Suprapubic skin (tissue), 4 donors: ENCODE results near the gene GREM1. TPM values are rescaled to one million over a fixed set of nuclear protein-coding genes. Genes with fewer than 3 reads are reported as not detected.

Experiments used
- DNase-seq, 2 donors: peaks; one replicate each; pipeline ENCODE4 v3.0.0-alpha.2; 2019; ENCODE audit warnings: low spot score in 2 of 2
- H3K27ac ChIP-seq: fragments of 200-600 bp; sonication (generic); one replicate; pipeline ENCODE4 v1.5.1; 2019
- H3K27me3 ChIP-seq: fragments of 200-600 bp; sonication (generic); one replicate; pipeline ENCODE4 v1.5.1; 2019
- H3K36me3 ChIP-seq: fragments of 200-600 bp; sonication (generic); one replicate; pipeline ENCODE4 v1.5.1; 2019
- H3K4me1 ChIP-seq: fragments of 200-600 bp; sonication (generic); one replicate; pipeline ENCODE4 v1.5.1; 2019
- H3K4me3 ChIP-seq: fragments of 200-600 bp; sonication (generic); one replicate; pipeline ENCODE4 v1.5.1; 2019; ENCODE audit warnings: mild to moderate bottlenecking
- H3K9me3 ChIP-seq: fragments of 200-600 bp; sonication (generic); one replicate; pipeline ENCODE4 v1.5.1; 2019
- EP300 ChIP-seq: sonication (generic); formaldehyde crosslinking; IDR thresholded peaks from one replicate; pipeline ENCODE4 v1.6.1; 2017; ENCODE audit warnings: antibody characterized with exemption
- POLR2A ChIP-seq, 2 donors: fragments of 450-650 bp; IDR thresholded peaks; one replicate each; pipeline ENCODE4 v1.6.1; 2017; ENCODE audit warnings: antibody characterized with exemption in 2 of 2, mild to moderate bottlenecking in 2 of 2, moderate library complexity in 2 of 2
- POLR2AphosphoS5 ChIP-seq, 3 donors: sonication (generic); formaldehyde crosslinking; IDR thresholded peaks; one replicate each; pipeline ENCODE4 v1.6.1; 2017; ENCODE audit warnings: antibody characterized with exemption in 3 of 3
- WGBS: methylation state at CpG from one replicate; pipeline ENCODE4 v1.1.5; 2018; 5-methylcytosine and 5-hydroxymethylcytosine counted together
- total RNA-seq, 4 donors: library from RNA; depleted of rRNA; stranded (reverse); fragments of >200 nt; gene quantifications; one replicate each; pipeline ENCODE4 v1.1.0, GENCODE V29; 2016
- TF ChIP-seq, protein P1 (sequence below), 2 donors: fragments of 200-600 bp in 1 of 2; fragments of 450-650 bp in 1 of 2; sonication (generic) in 1 of 2; IDR thresholded peaks; one replicate each; pipeline ENCODE4 v1.5.1; 2016 to 2019; ENCODE audit warnings: antibody characterized with exemption in 2 of 2, mild to moderate bottlenecking in 1 of 2, moderate library complexity in 1 of 2

The GREM1 gene
- total RNA-seq, 4 donors from 2014 or later, result 0.85 to 3.6 (median 1.6) TPM

DNA sequence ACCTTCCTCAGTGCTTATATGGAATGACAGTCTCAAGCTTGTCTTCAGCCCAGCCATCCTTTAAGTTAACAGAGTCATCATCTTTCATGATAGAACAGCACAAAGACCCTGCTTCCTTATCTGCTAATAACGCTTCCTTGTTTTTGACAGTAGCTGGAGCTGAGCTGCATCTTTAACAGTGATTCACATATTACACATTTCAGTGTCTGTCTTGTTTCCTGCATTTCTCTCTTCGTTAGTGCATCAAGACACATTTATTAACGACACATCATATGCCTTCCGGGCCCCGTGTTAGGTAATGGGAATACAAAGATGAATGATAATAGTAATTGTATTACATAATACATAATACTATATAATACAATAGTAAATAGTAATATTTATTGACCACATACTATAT, 30.2 kb upstream of the GREM1 start:
- no peak for DNase-seq
- H3K9me3 ChIP-seq, result no peaks in the 10 kb centered on the region
- H3K4me3 ChIP-seq, result no peak overlapping the region
- TF ChIP-seq POLR2AphosphoS5 (IDR thresholded peaks at IDR 0.05), result no peak
- TF ChIP-seq POLR2A (IDR thresholded peaks at IDR 0.05), result no peak
- TF ChIP-seq EP300, result no peak
- TF ChIP-seq, protein P1, sequence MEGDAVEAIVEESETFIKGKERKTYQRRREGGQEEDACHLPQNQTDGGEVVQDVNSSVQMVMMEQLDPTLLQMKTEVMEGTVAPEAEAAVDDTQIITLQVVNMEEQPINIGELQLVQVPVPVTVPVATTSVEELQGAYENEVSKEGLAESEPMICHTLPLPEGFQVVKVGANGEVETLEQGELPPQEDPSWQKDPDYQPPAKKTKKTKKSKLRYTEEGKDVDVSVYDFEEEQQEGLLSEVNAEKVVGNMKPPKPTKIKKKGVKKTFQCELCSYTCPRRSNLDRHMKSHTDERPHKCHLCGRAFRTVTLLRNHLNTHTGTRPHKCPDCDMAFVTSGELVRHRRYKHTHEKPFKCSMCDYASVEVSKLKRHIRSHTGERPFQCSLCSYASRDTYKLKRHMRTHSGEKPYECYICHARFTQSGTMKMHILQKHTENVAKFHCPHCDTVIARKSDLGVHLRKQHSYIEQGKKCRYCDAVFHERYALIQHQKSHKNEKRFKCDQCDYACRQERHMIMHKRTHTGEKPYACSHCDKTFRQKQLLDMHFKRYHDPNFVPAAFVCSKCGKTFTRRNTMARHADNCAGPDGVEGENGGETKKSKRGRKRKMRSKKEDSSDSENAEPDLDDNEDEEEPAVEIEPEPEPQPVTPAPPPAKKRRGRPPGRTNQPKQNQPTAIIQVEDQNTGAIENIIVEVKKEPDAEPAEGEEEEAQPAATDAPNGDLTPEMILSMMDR (IDR thresholded peaks at IDR 0.05), result no peak
- no peak overlapping the region for H3K27ac ChIP-seq
- peaks cover 12% of the 10 kb centered on the region for H3K4me1 ChIP-seq
- no peaks in the 10 kb centered on the region for H3K36me3 ChIP-seq
- H3K27me3 ChIP-seq, result no peaks in the 10 kb centered on the region
- 71% methylated on average over 5 of the region's 5 CpGs for WGBS

DNA sequence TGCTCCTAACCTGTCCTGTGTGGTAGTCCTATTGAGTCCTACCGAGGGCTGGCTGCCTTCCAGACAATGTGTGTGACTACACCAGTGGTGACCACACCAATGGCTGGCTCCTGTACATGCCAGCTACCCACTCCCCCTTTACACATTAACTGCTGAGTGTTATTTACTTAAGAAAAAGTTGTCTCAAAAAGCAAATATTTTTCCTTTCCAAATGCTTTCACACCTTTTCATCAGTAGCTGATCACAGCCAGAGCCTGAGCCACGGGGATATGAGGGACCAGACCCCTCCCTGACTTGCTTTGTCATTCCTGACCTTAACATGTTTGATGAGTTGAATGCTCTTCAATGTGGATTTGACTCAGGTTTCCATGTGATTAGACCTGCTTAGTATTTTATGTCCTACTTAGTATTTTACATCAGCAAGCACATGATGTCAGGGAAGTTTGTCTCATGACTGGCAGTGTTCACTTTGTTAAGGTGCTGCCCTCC, 29.6 kb upstream of the GREM1 start:
- TF ChIP-seq, protein P1 (IDR thresholded peaks at IDR 0.05), result no peak
- TF ChIP-seq EP300 (no peak), POLR2A (IDR thresholded peaks at IDR 0.05) (no peak), POLR2AphosphoS5 (IDR thresholded peaks at IDR 0.05) (no peak)
- no peak for DNase-seq
- no peaks in the 10 kb centered on the region for H3K9me3 ChIP-seq
- peaks cover 12% of the 10 kb centered on the region for H3K4me1 ChIP-seq
- H3K4me3 ChIP-seq, result no peak overlapping the region
- 56% methylated on average over 2 of the region's 2 CpGs for WGBS
- no peak overlapping the region for H3K27ac ChIP-seq
- H3K36me3 ChIP-seq, result no peaks in the 10 kb centered on the region
- no peaks in the 10 kb centered on the region for H3K27me3 ChIP-seq

DNA sequence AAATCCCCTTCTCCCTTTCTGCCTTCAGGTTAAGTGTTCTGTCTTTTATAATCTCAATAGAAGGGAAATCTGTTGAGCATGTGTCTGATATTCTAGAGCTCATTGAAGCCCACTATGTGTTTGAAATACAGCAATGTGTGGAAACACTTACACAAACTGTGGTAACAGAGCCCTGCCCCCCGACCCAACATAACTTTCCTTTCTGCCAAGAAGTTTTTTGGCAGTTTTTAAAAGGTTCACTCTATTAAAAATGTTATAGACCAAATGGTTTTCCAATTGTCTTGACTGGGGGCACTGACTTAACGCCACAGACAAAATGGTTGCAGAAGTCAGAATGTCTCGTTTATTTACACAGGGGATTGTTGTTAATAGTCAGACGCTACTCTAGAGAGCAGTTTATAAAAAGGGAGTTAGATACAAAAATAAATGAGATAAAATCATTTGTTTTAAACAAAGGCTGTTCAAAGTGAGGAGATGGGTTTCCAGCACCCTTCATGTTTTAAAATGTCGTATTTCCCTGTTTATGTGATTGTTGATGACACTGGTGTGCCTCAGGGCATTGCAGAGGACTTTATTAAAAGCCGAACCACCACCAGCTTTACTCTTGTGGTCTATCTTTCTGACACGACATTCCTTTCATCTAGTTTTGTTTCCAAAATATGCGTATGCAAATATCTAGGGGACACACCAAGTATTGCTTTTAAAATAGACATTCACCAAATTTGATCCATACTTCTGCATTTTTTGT, 26.7 kb upstream of the GREM1 start:
- no peak overlapping the region for H3K4me3 ChIP-seq
- no peaks in the 10 kb centered on the region for H3K27me3 ChIP-seq
- no peaks in the 10 kb centered on the region for H3K36me3 ChIP-seq
- H3K4me1 ChIP-seq, result no peaks in the 10 kb centered on the region
- TF ChIP-seq, protein P1 (IDR thresholded peaks at IDR 0.05), result no peak
- no peak for TF ChIP-seq POLR2A (IDR thresholded peaks at IDR 0.05)
- no peak for TF ChIP-seq POLR2AphosphoS5 (IDR thresholded peaks at IDR 0.05)
- no peak overlapping the region for H3K27ac ChIP-seq
- whole genome bisulfite sequencing, result 54% methylated on average over 8 of the region's 8 CpGs
- no peak for DNase-seq
- H3K9me3 ChIP-seq, result no peaks in the 10 kb centered on the region

DNA sequence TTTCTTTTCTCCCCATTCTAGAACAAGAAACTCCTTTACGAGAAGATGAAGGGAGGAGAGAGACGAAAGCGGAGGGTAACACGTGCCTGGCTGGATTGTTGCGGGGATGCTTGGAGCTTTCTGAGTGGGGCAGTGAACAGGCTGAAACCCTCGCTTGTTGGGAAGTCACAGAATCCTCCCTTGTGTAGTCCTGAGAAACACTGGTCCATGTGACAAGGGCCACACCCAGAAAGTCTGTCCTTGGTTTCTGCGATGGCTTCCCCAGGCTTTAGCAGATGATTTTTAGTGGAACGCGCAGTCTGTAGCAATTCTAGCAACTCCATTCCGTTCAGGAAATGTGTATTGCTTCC, 26.1 kb upstream of the GREM1 start:
- Histone ChIP-seq H3K4me1 (no peaks in the 10 kb centered on the region), H3K27ac (no peak overlapping the region), H3K9me3 (no peaks in the 10 kb centered on the region), H3K36me3 (no peaks in the 10 kb centered on the region), H3K4me3 (no peak overlapping the region), H3K27me3 (no peaks in the 10 kb centered on the region)
- WGBS, result 69% methylated on average over 10 of the region's 10 CpGs
- no peak for DNase-seq
- TF ChIP-seq POLR2AphosphoS5 (IDR thresholded peaks at IDR 0.05) (no peak), EP300 (no peak), POLR2A (IDR thresholded peaks at IDR 0.05) (no peak)
- TF ChIP-seq, protein P1 (IDR thresholded peaks at IDR 0.05), result no peak

DNA sequence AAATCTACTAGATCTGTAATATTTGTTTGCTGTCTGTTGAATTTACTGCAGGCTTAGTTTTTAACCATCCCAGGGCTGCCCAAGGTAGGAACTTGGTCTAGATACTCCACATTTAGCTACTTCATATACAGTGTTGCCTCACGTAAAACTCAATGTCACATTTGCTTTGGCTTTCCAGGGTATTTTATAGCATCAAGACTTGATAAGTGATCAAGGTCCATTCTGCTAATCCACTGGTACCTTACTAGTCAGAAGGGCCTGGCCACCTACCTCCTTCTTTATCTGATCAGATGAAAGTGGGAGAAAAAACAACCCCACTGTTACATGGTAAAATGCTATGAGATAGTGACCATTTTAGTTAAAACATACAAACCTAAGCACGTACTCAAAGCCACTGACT, 25.5 kb upstream of the GREM1 start:
- no peak for DNase-seq
- Histone ChIP-seq H3K27ac (no peak overlapping the region), H3K4me3 (no peak overlapping the region), H3K4me1 (no peaks in the 10 kb centered on the region), H3K9me3 (no peaks in the 10 kb centered on the region), H3K36me3 (no peaks in the 10 kb centered on the region), H3K27me3 (no peaks in the 10 kb centered on the region)
- no peak for TF ChIP-seq EP300
- no peak for TF ChIP-seq POLR2AphosphoS5 (IDR thresholded peaks at IDR 0.05)
- no peak for TF ChIP-seq POLR2A (IDR thresholded peaks at IDR 0.05)
- TF ChIP-seq, protein P1 (IDR thresholded peaks at IDR 0.05), result no peak
- WGBS, result 92% methylated on average over 2 of the region's 2 CpGs
